Measurements from ENCODE around the gene COL4A4.
"Not testable (repeated sequence)": the region's sequence is repeated elsewhere in the genome, so short reads cannot be mapped to it uniquely, and the experiment has no call there.

The COL4A4 gene

GRCh38 chr2:227106845-227107759, 56.9 kb downstream of the COL4A4 start:
- DNase-seq = peak; percentile 5

GRCh38 chr2:227103583-227103982, 60.4 kb downstream of the COL4A4 start:
- DNase-seq = no peak

GRCh38 chr2:227099340-227099739, 64.7 kb downstream of the COL4A4 start:
- DNase-seq = no peak

GRCh38 chr2:227098162-227098515, 65.9 kb downstream of the COL4A4 start:
- no peak for DNase-seq

- DNase-seq = no peak
These were observed 66.4 kb downstream of the COL4A4 start for GRCh38 chr2:227097495-227098161.

- DNase-seq = no peak
These were observed 68.7 kb downstream of the COL4A4 start for GRCh38 chr2:227095346-227095745.

GRCh38 chr2:227082286-227082685, 81.7 kb downstream of the COL4A4 start:
- DNase-seq = no peak

GRCh38 chr2:227079726-227080125, 84.3 kb downstream of the COL4A4 start:
- no peak for DNase-seq

- DNase-seq = not testable (repeated sequence)
These were observed 98.9 kb downstream of the COL4A4 start for GRCh38 chr2:227065065-227065464.

GRCh38 chr2:227058888-227059399, 105.1 kb downstream of the COL4A4 start:
- DNase-seq = no peak

- no peak for DNase-seq
These were observed 106.1 kb downstream of the COL4A4 start for GRCh38 chr2:227057743-227058447.

GRCh38 chr2:227057060-227057459, 106.9 kb downstream of the COL4A4 start:
- no peak for DNase-seq

GRCh38 chr2:227054006-227054405, 110.0 kb downstream of the COL4A4 start:
- no peak for DNase-seq

- DNase-seq = no peak
These were observed 111.1 kb downstream of the COL4A4 start for GRCh38 chr2:227052879-227053278.

GRCh38 chr2:227043981-227044380, 120.0 kb downstream of the COL4A4 start:
- no peak for DNase-seq

- DNase-seq = no peak
These were observed 125.3 kb downstream of the COL4A4 start for GRCh38 chr2:227038550-227039189.

- DNase-seq = no peak
These were observed 127.5 kb downstream of the COL4A4 start for GRCh38 chr2:227036527-227036926.

- DNase-seq = no peak
These were observed 128.2 kb downstream of the COL4A4 start for GRCh38 chr2:227035711-227036367.

- peak; percentile 19 for DNase-seq
These were observed 130.4 kb downstream of the COL4A4 start for GRCh38 chr2:227033471-227034148.

GRCh38 chr2:227031379-227031778, 132.6 kb downstream of the COL4A4 start:
- no peak for DNase-seq

- DNase-seq = no peak
These were observed 133.2 kb downstream of the COL4A4 start for GRCh38 chr2:227030789-227031188.

Measured in NCI-H226 (cell line).